ENCODE measurements around the gene LRRC46. TPM values are rescaled to one million over a fixed set of nuclear protein-coding genes. Genes with fewer than 3 reads are reported as not detected.

Gene LRRC46
- total and polyA plus RNA-seq, 8 donors: 0.44 to 16.5 (median 7.8) TPM

DNA sequence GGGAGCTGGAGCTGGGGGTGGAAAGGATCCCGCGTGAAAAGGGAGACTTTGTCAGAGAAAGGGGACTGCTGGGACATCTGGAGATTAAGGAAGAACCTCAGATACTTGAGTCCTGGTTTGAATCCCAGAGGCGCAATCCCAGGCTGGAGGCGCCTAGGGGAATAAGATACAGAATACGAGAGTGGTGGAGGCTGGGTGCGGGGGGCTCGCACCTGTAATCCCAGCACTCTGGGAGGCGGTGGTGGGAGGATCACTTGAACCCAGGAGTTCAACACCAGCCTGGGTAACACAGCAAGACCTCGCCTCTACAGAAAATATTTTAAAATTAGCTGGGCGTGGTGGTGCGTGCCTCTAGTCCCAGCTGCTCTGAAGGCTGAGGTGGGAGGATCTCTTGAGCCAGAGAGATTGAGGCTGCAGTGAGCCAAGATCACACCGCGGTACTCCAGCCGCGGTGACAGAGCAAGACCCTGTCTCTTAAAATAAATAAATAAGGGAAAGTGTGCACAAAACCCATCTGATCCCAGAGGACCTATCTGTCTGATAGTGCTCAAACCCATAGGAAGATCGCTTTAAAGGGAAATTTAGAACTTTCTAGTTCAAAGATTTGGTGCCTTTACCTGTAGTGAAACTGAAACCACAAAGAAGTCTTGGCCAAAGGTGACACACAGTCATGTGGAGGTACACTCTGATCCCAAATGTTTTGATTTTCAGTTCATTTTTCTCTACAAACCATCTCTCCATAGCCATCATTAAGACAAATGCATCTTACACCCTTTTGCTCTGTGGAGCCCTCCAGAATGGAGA, 10.2 kb downstream of the LRRC46 start:
- H3K4me3 ChIP-seq: peak overlapping the region in 1 of 2 donors; percentile 83
- H3K27me3 ChIP-seq: peaks cover 7 to 26% of the 10 kb centered on the region in 2 donors
- DNase-seq (no peak), ATAC-seq (no peak)
- TF ChIP-seq, protein P1, sequence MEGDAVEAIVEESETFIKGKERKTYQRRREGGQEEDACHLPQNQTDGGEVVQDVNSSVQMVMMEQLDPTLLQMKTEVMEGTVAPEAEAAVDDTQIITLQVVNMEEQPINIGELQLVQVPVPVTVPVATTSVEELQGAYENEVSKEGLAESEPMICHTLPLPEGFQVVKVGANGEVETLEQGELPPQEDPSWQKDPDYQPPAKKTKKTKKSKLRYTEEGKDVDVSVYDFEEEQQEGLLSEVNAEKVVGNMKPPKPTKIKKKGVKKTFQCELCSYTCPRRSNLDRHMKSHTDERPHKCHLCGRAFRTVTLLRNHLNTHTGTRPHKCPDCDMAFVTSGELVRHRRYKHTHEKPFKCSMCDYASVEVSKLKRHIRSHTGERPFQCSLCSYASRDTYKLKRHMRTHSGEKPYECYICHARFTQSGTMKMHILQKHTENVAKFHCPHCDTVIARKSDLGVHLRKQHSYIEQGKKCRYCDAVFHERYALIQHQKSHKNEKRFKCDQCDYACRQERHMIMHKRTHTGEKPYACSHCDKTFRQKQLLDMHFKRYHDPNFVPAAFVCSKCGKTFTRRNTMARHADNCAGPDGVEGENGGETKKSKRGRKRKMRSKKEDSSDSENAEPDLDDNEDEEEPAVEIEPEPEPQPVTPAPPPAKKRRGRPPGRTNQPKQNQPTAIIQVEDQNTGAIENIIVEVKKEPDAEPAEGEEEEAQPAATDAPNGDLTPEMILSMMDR (IDR thresholded peaks at IDR 0.05): peak in 1 of 2 donors; percentile 4
- H3K4me1 ChIP-seq: peaks cover 8 to 55% of the 10 kb centered on the region in 2 donors
- peaks cover 0 to 18% of the 10 kb centered on the region in 2 donors for H3K36me3 ChIP-seq
- H3K9me3 ChIP-seq: no peaks in the 10 kb centered on the region
- peak overlapping the region in 1 of 2 donors; percentile 67 for H3K27ac ChIP-seq
- intact Hi-C loops (cut with DNase I): loop anchor here in 1 of 2 donors (2.0 kb wide), 1 partner anchor 43 kb away; no protein-coding TSS in a partner anchor

DNA sequence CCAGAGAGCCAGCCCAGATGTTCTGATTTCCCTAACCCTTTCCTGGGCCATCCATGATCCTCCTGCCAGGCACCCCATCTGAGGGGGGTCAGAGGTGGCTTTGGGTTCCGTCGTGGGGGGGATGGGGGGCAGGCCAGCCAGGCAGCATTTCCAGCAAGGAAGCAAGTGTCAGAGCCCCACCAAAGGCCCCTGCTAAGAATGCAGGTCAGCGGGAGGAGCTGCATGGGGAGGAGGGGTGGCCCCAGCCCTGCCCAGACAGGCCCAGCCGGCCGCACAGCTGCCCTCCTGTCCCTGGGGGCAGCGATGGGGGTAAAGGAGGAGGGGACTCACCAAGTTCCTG, 11.9 kb downstream of the LRRC46 start:
- Histone ChIP-seq H3K27me3 (peaks cover 23 to 42% of the 10 kb centered on the region in 2 donors), H3K9me3 (no peaks in the 10 kb centered on the region), H3K27ac (no peak overlapping the region), H3K4me1 (peaks cover 8 to 58% of the 10 kb centered on the region in 2 donors), H3K4me3 (no peak overlapping the region), H3K36me3 (peaks cover 0 to 4% of the 10 kb centered on the region in 2 donors)
- intact Hi-C loops (cut with DNase I): loop anchor here in 1 of 2 donors (2.0 kb wide), 1 partner anchor 41 kb away; no protein-coding TSS in a partner anchor
- no peak for DNase-seq
- TF ChIP-seq, protein P1 (IDR thresholded peaks at IDR 0.05): no peak
- ATAC-seq: no peak

DNA sequence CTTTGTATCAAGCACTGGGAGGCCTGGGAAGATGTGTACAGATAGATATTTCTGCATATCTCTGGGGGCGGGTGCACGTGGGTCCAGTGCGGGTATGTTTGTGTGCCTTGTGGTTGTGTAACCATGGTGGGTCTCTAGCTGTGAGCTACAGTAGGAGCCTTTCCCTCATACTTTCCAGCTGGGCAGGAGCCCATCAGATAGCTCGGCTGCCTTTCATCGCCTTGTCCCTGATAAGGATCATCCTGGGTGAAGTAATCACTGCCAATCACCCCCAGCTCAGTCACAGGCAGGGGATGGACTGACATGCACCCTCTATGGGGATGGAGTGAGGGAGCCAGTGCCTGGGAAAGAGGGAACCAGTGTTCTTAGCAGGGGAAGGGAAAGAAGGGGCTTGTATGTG, 12.8 kb downstream of the LRRC46 start:
- Histone ChIP-seq H3K36me3 (no peaks in the 10 kb centered on the region), H3K4me3 (no peak overlapping the region), H3K27me3 (peaks cover 28 to 51% of the 10 kb centered on the region in 2 donors), H3K27ac (no peak overlapping the region), H3K4me1 (peaks cover 8 to 58% of the 10 kb centered on the region in 2 donors), H3K9me3 (no peaks in the 10 kb centered on the region)
- no peak for ATAC-seq
- intact Hi-C loops (cut with DNase I): no loop called here
- no peak for DNase-seq
- TF ChIP-seq, protein P1 (IDR thresholded peaks at IDR 0.05): no peak

DNA sequence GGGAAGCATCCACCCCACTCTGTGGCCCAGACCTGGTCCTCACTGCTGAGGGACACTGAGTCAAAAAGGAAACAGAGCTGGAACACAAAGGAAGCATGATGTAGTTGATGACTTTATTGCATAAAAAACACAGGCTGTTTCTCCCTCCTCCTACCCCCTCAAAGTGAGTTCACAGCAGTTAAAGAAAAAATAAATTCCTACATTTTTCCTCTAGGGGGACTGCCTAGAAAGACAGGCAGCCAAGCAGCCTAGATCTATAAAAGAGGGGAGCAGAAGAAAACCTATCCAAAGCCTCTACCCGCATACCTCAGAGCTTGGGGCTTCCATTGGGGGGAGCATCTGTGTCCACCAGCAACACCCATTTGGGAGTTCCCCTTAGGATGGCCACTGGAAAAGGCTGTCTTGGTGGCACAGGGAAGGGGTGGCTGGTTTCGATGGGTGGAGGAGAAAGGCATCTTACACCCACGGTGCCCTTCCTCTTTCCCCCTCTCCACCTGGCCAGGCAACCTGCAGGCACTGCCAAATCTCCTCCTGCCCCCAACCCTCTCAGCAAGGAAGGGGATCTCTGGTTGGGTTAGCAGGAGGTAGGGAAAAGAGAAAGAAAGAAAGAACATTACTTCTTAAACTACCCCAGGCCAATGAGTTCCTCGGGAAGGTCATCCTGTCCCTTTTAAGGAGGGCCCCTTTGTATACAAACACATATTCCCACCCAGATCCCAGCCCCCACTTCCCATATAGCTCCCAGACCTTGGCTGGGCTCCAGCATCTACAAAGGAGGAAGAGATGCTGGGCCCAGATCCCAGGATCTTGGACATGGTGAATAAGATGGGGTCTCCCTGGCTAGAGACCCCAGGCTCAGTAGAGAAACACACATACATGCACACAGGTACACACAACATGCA, 13.6 kb downstream of the LRRC46 start:
- H3K4me3 ChIP-seq: no peak overlapping the region
- ATAC-seq (no peak), DNase-seq (no peak)
- no peak overlapping the region for H3K27ac ChIP-seq
- H3K27me3 ChIP-seq: peaks cover 28 to 59% of the 10 kb centered on the region in 2 donors
- H3K9me3 ChIP-seq: no peaks in the 10 kb centered on the region
- H3K36me3 ChIP-seq: no peaks in the 10 kb centered on the region
- TF ChIP-seq, protein P1 (IDR thresholded peaks at IDR 0.05): peak in 1 of 2 donors; percentile 10
- H3K4me1 ChIP-seq: peaks cover 4 to 52% of the 10 kb centered on the region in 2 donors
- intact Hi-C loops (cut with DNase I): no loop called here

DNA sequence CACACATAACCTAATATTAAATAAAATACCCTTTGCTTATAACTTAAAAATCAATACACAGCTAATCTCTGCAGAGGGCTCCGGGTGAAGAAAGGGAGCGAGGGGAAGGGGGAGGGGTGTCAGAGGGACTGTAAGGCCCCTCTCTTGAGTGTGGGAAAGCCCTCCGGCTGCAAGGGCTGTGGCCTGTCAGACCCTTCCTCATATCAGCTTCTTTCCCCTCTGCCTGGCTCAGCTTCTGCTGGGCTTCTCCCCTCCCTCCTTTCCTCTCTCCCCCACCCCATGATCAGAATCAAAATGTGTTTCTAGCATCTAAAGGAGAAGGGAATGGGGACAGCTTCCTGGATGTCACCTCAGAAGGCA, 14.2 kb downstream of the LRRC46 start:
- intact Hi-C loops (cut with DNase I): no loop called here
- Histone ChIP-seq H3K27me3 (peaks cover 28 to 66% of the 10 kb centered on the region in 2 donors), H3K4me1 (peaks cover 0 to 51% of the 10 kb centered on the region in 2 donors), H3K36me3 (no peaks in the 10 kb centered on the region), H3K4me3 (no peak overlapping the region), H3K27ac (no peak overlapping the region), H3K9me3 (no peaks in the 10 kb centered on the region)
- no peak for ATAC-seq
- no peak for DNase-seq
- TF ChIP-seq, protein P1 (IDR thresholded peaks at IDR 0.05): no peak

Data from left lung (tissue), 10 donors.